Mammary epithelial cell (primary cell): ENCODE data around the gene KIR2DL1.
"Not testable (repeated sequence)": the region's sequence is repeated elsewhere in the genome, so short reads cannot be mapped to it uniquely, and the experiment has no call there.

Source experiments
- EZH2 ChIP-seq: IDR thresholded peaks from 2 replicates; pipeline ENCODE4 v1.6.1; 2012; ENCODE audit warnings: low read length, inconsistent platforms, borderline replicate concordance
- TF ChIP-seq, protein P1 (sequence below), 2 donors: IDR thresholded peaks in 1 of 2; conservative IDR thresholded peaks in 1 of 2; 2 replicates each; pipeline ENCODE4 v1.5.1; 2011 to 2012; ENCODE audit warnings: inconsistent platforms in 2 of 2, low read length in 2 of 2, mild to moderate bottlenecking in 2 of 2, control low read depth in 1 of 2, low read depth in 1 of 2; ENCODE audit not compliant: insufficient read depth in 1 of 2; ENCODE audit errors: extremely low read depth in 1 of 2

- TF ChIP-seq, protein P1, sequence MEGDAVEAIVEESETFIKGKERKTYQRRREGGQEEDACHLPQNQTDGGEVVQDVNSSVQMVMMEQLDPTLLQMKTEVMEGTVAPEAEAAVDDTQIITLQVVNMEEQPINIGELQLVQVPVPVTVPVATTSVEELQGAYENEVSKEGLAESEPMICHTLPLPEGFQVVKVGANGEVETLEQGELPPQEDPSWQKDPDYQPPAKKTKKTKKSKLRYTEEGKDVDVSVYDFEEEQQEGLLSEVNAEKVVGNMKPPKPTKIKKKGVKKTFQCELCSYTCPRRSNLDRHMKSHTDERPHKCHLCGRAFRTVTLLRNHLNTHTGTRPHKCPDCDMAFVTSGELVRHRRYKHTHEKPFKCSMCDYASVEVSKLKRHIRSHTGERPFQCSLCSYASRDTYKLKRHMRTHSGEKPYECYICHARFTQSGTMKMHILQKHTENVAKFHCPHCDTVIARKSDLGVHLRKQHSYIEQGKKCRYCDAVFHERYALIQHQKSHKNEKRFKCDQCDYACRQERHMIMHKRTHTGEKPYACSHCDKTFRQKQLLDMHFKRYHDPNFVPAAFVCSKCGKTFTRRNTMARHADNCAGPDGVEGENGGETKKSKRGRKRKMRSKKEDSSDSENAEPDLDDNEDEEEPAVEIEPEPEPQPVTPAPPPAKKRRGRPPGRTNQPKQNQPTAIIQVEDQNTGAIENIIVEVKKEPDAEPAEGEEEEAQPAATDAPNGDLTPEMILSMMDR (conservative IDR thresholded peaks at IDR 0.05 in 1 of 2, IDR thresholded peaks at IDR 0.05 in 1 of 2; ENCODE audit: extremely low read depth in 1 of 2, insufficient read depth in 1 of 2, low read depth in 1 of 2, low read length in 2 of 2), result not testable (repeated sequence)
- not testable (repeated sequence) for TF ChIP-seq EZH2
Observed at GRCh38 chr19:54750276-54750675, 19.3 kb upstream of the KIR2DL1 start.
